Fibroblast of mammary gland (primary cell): ENCODE measurements around the gene ALG8.

Experiments
- DNase-seq: peaks from one replicate; pipeline ENCODE4 v3.0.0-alpha.2; 2010; ENCODE audit warnings: low read depth
- H3K4me3 ChIP-seq: 2 replicates; pipeline ENCODE4 v1.5.1; 2011; ENCODE audit warnings: low read depth, mild to moderate bottlenecking, low read length, moderate library complexity; ENCODE audit not compliant: control insufficient read depth
- CTCF ChIP-seq: conservative IDR thresholded peaks from 2 replicates; pipeline ENCODE4 v1.5.1; 2011; ENCODE audit warnings: low read depth, low read length, inconsistent platforms; ENCODE audit not compliant: control insufficient read depth, insufficient read depth

ALG8 gene

GRCh38 chr11:78160557-78160956, 21.1 kb upstream of the ALG8 start:
- DNase-seq = no peak
- no peak for TF ChIP-seq CTCF
- H3K4me3 ChIP-seq = no peak overlapping the region

GRCh38 chr11:78158987-78159652, 19.7 kb upstream of the ALG8 start:
- no peak for DNase-seq
- TF ChIP-seq CTCF = no peak
- H3K4me3 ChIP-seq = no peak overlapping the region

DNA sequence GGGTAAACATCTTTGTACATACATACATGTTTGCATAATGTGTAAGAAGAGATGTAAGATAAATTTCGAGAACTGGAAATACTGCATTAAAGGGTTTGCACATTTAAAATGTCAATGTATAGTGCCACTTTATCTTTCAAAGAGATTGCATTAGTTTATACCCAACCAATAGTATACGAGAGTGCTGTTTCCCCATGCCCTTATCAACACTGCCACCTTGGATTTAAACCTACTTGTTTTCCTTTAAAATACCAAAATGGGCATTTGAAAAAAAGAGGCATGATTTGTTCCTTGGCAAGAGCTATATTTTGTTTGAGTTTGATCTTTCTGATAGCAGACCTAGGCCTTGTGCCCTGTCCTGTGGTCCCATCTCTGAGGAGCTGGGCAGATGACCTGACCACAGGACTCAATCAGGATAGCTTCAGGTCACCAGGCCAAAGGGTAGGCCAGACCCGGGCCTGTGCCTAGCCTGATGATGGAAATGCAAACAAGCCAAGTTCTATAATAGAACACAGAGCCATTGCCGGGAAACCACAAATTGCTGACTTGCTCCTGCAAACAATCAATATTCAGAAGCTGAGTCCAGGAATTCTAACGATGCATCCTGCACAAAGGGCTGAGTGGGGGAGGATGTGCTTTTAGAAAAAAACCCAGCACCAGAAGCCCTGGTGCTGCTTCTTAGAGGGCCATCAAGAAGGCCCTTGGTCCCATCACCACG, 16.9 kb upstream of the ALG8 start:
- H3K4me3 ChIP-seq = no peak overlapping the region
- no peak for TF ChIP-seq CTCF
- no peak for DNase-seq

DNA sequence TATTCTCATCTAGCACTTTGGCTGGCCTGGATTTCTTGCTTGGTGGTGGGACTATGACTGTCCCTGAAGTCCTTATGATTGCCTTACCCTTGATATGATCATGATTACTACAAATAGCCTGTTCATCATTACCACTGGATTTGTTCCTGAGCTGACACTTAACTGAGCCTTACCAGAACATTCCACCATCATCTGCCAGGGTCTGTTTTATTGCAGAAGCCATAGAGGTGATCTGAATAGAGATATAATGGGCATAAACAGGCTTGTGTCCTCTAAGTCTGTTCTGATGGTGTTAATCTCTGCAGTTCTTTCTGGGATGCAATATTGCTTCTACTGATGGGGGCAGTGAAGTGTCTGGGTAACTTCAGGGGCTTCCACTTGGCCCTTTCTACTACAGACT, 12.4 kb upstream of the ALG8 start:
- no peak overlapping the region for H3K4me3 ChIP-seq
- DNase-seq = no peak
- no peak for TF ChIP-seq CTCF

- H3K4me3 ChIP-seq = no peak overlapping the region
- DNase-seq = no peak
- no peak for TF ChIP-seq CTCF
Observed at GRCh38 chr11:78150754-78151153, 11.3 kb upstream of the ALG8 start.

GRCh38 chr11:78150346-78150745, 10.9 kb upstream of the ALG8 start:
- no peak overlapping the region for H3K4me3 ChIP-seq
- no peak for TF ChIP-seq CTCF
- no peak for DNase-seq

GRCh38 chr11:78149646-78150045, 10.2 kb upstream of the ALG8 start:
- peak; percentile 80 for DNase-seq
- TF ChIP-seq CTCF = peak; percentile 35
- H3K4me3 ChIP-seq = no peak overlapping the region
